ENCODE measurements around the gene ITGA1.

Gene ITGA1

GRCh38 chr5:52799358-52799982 is 11.8 kb downstream of the ITGA1 start:
- ATAC-seq, result peak; percentile 33

GRCh38 chr5:52799983-52800393 is 12.3 kb downstream of the ITGA1 start:
- no peak for TF ChIP-seq TSHZ2 (CRISPR knock-in tag; IDR thresholded peaks at IDR 0.05)
- TF ChIP-seq CSRNP3 (CRISPR knock-in tag; IDR thresholded peaks at IDR 0.05), result no peak
- TF ChIP-seq ZFP3 (CRISPR knock-in tag; IDR thresholded peaks at IDR 0.05), result no peak
- no peak for TF ChIP-seq PATZ1 (CRISPR knock-in tag; IDR thresholded peaks at IDR 0.05; ENCODE audit: borderline replicate concordance)
- no peak for TF ChIP-seq GLIS3 (CRISPR knock-in tag; IDR thresholded peaks at IDR 0.05)
- TF ChIP-seq BACH2 (CRISPR knock-in tag; IDR thresholded peaks at IDR 0.05; ENCODE audit: borderline replicate concordance), result no peak
- no peak for TF ChIP-seq TOX (CRISPR knock-in tag; IDR thresholded peaks at IDR 0.05; ENCODE audit: borderline replicate concordance)
- peak; percentile 85 for ATAC-seq

More at GRCh38 chr5:52799358-52799982, 11.8 kb downstream of the ITGA1 start:
- TF ChIP-seq ISL1 (CRISPR knock-in tag; IDR thresholded peaks at IDR 0.05) (no peak), ZNF8 (CRISPR knock-in tag; IDR thresholded peaks at IDR 0.05) (no peak), ZNF70 (CRISPR knock-in tag; IDR thresholded peaks at IDR 0.05) (no peak), SNAI2 (CRISPR knock-in tag; IDR thresholded peaks at IDR 0.05) (no peak), GLIS3 (CRISPR knock-in tag; IDR thresholded peaks at IDR 0.05) (no peak), ESRRG (CRISPR knock-in tag; IDR thresholded peaks at IDR 0.05) (no peak), BACH2 (CRISPR knock-in tag; IDR thresholded peaks at IDR 0.05; ENCODE audit: borderline replicate concordance) (no peak), CSDC2 (CRISPR knock-in tag; IDR thresholded peaks at IDR 0.05) (no peak), ARNTL (CRISPR knock-in tag; IDR thresholded peaks at IDR 0.05; ENCODE audit: borderline replicate concordance, low read depth) (no peak), PPARA (CRISPR knock-in tag; IDR thresholded peaks at IDR 0.05; ENCODE audit: borderline replicate concordance) (no peak), ZNF565 (CRISPR knock-in tag; conservative IDR thresholded peaks at IDR 0.05; ENCODE audit: low read depth) (no peak), OSR1 (CRISPR knock-in tag; IDR thresholded peaks at IDR 0.05) (no peak), TOX (CRISPR knock-in tag; IDR thresholded peaks at IDR 0.05; ENCODE audit: borderline replicate concordance) (no peak), POU6F1 (CRISPR knock-in tag; IDR thresholded peaks at IDR 0.05; ENCODE audit: borderline replicate concordance, low read depth) (no peak), PATZ1 (CRISPR knock-in tag; IDR thresholded peaks at IDR 0.05; ENCODE audit: borderline replicate concordance) (no peak), CSRNP3 (CRISPR knock-in tag; IDR thresholded peaks at IDR 0.05) (no peak), TSHZ2 (CRISPR knock-in tag; IDR thresholded peaks at IDR 0.05) (no peak)

All from SK-N-SH treated with all-trans-retinoic acid at 6 μM for 48 hours (cell line).